HCT116 (cell line): ENCODE measurements around the gene CCDC159.

Source experiments
- CEBPB ChIP-seq: IDR thresholded peaks from 2 replicates; pipeline ENCODE4 v1.6.1; 2012; ENCODE audit warnings: low read depth
- EZH2 ChIP-seq: fragments of 200-600 bp; sonication (generic); IDR thresholded peaks from 2 replicates; pipeline ENCODE4 v1.6.1; 2017; ENCODE audit warnings: antibody characterized with exemption, mixed run types
- EZH2phosphoT487 ChIP-seq: fragments of 200-600 bp; IDR thresholded peaks from 2 replicates; pipeline ENCODE4 v1.6.1; 2018; ENCODE audit warnings: antibody characterized with exemption, borderline replicate concordance
- JUND ChIP-seq: IDR thresholded peaks from 2 replicates; pipeline ENCODE4 v1.6.1; 2012
- POLR2A ChIP-seq: IDR thresholded peaks from 2 replicates; pipeline ENCODE4 v1.7.0; 2011; ENCODE audit warnings: borderline replicate concordance; ENCODE audit not compliant: insufficient read depth, insufficient read length; ENCODE audit errors: extremely low read depth
- POLR2AphosphoS5 ChIP-seq: IDR thresholded peaks from 2 replicates; pipeline ENCODE4 v1.6.1; 2011; ENCODE audit warnings: mild to moderate bottlenecking, low read depth, low read length, moderate library complexity
- RAD21 ChIP-seq: IDR thresholded peaks from 2 replicates; pipeline ENCODE4 v1.6.1; 2012; ENCODE audit warnings: low read depth, mild to moderate bottlenecking
- SIN3A ChIP-seq: IDR thresholded peaks from 2 replicates; pipeline ENCODE4 v1.6.1; 2012; ENCODE audit warnings: low read depth
- SRF ChIP-seq: IDR thresholded peaks from 2 replicates; pipeline ENCODE4 v1.6.1; 2012; ENCODE audit warnings: low read depth
- TF ChIP-seq, protein P1 (sequence below), 3 experiments: fragments of 200-600 bp in 1 of 3; sonication (generic) in 1 of 3; IDR thresholded peaks in 2 of 3; conservative IDR thresholded peaks in 1 of 3; 2 replicates each; pipeline ENCODE4 v1.5.1; 2012 to 2017; ENCODE audit warnings: low read depth in 2 of 3, low read length in 2 of 3, antibody characterized with exemption in 1 of 3, borderline replicate concordance in 1 of 3, control low read depth in 1 of 3, mild to moderate bottlenecking in 1 of 3, mixed read lengths in 1 of 3, mixed run types in 1 of 3, moderate library complexity in 1 of 3; ENCODE audit not compliant: insufficient read depth in 1 of 3
- TF ChIP-seq, protein P2 (sequence below): IDR thresholded peaks from 2 replicates; pipeline ENCODE4 v1.6.1; 2012

DNA sequence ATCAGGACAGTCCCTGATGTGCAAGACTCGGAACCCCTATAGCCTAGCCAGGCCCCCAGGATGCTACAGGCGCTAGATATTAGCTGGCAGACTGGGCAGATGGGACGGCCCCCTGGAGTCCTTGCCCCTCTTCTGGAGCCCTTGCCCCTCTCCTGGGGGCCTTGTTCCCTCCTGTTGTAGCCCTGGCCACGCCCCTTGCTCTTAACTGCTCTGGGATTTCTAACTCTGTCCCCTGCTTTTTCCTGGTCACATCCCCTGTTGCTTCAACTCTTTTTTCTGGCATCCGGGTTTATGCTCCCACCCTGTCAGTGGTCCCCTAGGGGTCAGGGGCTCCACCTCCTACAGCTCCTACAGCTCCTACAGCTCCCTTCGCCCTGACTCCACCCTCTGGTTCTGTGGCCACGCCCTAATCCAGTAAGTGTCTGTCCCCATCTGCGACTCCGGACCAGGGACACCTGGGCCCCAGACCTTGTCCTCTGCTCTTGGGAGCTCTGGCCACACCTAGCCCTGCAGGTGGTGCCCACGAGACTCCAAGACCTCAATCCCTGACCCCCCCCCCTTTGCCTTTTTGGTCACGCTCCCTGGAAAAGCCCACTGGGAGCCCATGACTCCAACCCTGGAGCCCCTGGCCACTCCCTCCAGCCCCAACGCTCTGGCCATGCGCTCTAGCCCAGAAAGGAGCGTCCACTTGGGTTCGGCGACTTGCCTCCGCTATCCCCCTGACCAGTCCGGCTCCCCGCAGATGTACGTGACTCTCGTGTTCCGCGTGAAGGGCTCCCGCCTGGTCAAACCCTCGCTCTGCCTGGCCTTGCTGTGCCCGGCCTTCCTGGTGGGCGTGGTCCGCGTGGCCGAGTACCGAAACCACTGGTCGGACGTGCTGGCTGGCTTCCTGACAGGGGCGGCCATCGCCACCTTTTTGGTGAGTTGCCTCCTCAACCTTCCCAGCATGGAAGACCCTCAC, 15.7 kb downstream of the CCDC159 start:
- TF ChIP-seq, protein P1, sequence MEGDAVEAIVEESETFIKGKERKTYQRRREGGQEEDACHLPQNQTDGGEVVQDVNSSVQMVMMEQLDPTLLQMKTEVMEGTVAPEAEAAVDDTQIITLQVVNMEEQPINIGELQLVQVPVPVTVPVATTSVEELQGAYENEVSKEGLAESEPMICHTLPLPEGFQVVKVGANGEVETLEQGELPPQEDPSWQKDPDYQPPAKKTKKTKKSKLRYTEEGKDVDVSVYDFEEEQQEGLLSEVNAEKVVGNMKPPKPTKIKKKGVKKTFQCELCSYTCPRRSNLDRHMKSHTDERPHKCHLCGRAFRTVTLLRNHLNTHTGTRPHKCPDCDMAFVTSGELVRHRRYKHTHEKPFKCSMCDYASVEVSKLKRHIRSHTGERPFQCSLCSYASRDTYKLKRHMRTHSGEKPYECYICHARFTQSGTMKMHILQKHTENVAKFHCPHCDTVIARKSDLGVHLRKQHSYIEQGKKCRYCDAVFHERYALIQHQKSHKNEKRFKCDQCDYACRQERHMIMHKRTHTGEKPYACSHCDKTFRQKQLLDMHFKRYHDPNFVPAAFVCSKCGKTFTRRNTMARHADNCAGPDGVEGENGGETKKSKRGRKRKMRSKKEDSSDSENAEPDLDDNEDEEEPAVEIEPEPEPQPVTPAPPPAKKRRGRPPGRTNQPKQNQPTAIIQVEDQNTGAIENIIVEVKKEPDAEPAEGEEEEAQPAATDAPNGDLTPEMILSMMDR (IDR thresholded peaks at IDR 0.05 in 2 of 3, conservative IDR thresholded peaks at IDR 0.05 in 1 of 3; ENCODE audit: borderline replicate concordance in 1 of 3, insufficient read depth in 1 of 3, low read depth in 2 of 3, low read length in 2 of 3), result no peak
- TF ChIP-seq CEBPB, result no peak
- TF ChIP-seq RAD21, result no peak
- TF ChIP-seq POLR2A, result no peak
- no peak for TF ChIP-seq JUND
- TF ChIP-seq, protein P2, sequence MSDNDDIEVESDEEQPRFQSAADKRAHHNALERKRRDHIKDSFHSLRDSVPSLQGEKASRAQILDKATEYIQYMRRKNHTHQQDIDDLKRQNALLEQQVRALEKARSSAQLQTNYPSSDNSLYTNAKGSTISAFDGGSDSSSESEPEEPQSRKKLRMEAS, result no peak
- no peak for TF ChIP-seq EZH2phosphoT487
- TF ChIP-seq SRF, result no peak
- TF ChIP-seq POLR2AphosphoS5, result no peak
- no peak for TF ChIP-seq EZH2
- TF ChIP-seq SIN3A, result no peak
